Activated naive CD8-positive, alpha-beta T cell treated with anti-CD3 and anti-CD28 coated beads, Interleukin-2, amount 50 U/mL, for 24 hours (primary cell): ENCODE measurements around the gene CUEDC1.
A peak's percentile ranks its signal among the peaks of the same experiment; 100 is the strongest.

Experiments used
- ATAC-seq: fragments of 150-1000 bp; cut with Tn5 transposase; one replicate; pipeline ENCODE4 v1.10.0; 2021
- DNase-seq: peaks from one replicate; pipeline ENCODE4 v3.0.0; 2021
- H3K27ac Mint-ChIP-seq: one replicate; pipeline ENCODE4 v1.8.0; 2021; ENCODE audit warnings: mild to moderate bottlenecking, mixed read lengths
- H3K27me3 Mint-ChIP-seq: one replicate; pipeline ENCODE4 v1.8.0; 2021; ENCODE audit warnings: mixed read lengths
- H3K36me3 Mint-ChIP-seq: one replicate; pipeline ENCODE4 v1.8.0; 2021; ENCODE audit warnings: low read depth, mixed read lengths
- H3K4me1 Mint-ChIP-seq: one replicate; pipeline ENCODE4 v1.8.0; 2021; ENCODE audit warnings: mixed read lengths
- H3K4me3 Mint-ChIP-seq: one replicate; pipeline ENCODE4 v1.8.0; 2021; ENCODE audit warnings: mild to moderate bottlenecking, moderate library complexity, mixed read lengths
- H3K9me3 Mint-ChIP-seq: one replicate; pipeline ENCODE4 v1.8.0; 2021; ENCODE audit warnings: mixed read lengths

The CUEDC1 gene

GRCh38 chr17:57881783-57882351 lies 73.3 kb downstream of the CUEDC1 start:
- Mint-ChIP-seq H3K9me3 (no peaks in the 10 kb centered on the region), H3K27me3 (peaks cover 15% of the 10 kb centered on the region), H3K27ac (no peak overlapping the region), H3K36me3 (no peaks in the 10 kb centered on the region), H3K4me3 (no peak overlapping the region), H3K4me1 (peaks cover 22% of the 10 kb centered on the region)
- ATAC-seq (no peak), DNase-seq (no peak)

GRCh38 chr17:57881143-57881542 lies 74.1 kb downstream of the CUEDC1 start:
- Mint-ChIP-seq H3K27ac (no peak overlapping the region), H3K27me3 (peaks cover 18% of the 10 kb centered on the region), H3K4me1 (peaks cover 24% of the 10 kb centered on the region), H3K9me3 (no peaks in the 10 kb centered on the region), H3K4me3 (no peak overlapping the region), H3K36me3 (no peaks in the 10 kb centered on the region)
- ATAC-seq, result no peak
- DNase-seq, result no peak

GRCh38 chr17:57880086-57880456 lies 75.1 kb downstream of the CUEDC1 start:
- H3K27ac Mint-ChIP-seq, result no peak overlapping the region
- H3K9me3 Mint-ChIP-seq, result no peaks in the 10 kb centered on the region
- ATAC-seq (peak; percentile 92), DNase-seq (peak; percentile 26)
- H3K4me1 Mint-ChIP-seq, result peaks cover 31% of the 10 kb centered on the region
- no peaks in the 10 kb centered on the region for H3K36me3 Mint-ChIP-seq
- no peak overlapping the region for H3K4me3 Mint-ChIP-seq
- peaks cover 21% of the 10 kb centered on the region for H3K27me3 Mint-ChIP-seq

GRCh38 chr17:57879437-57880085 lies 75.7 kb downstream of the CUEDC1 start:
- H3K4me1 Mint-ChIP-seq, result peaks cover 34% of the 10 kb centered on the region
- peaks cover 22% of the 10 kb centered on the region for H3K27me3 Mint-ChIP-seq
- no peaks in the 10 kb centered on the region for H3K36me3 Mint-ChIP-seq
- no peak overlapping the region for H3K27ac Mint-ChIP-seq
- ATAC-seq (no peak), DNase-seq (no peak)
- no peak overlapping the region for H3K4me3 Mint-ChIP-seq
- H3K9me3 Mint-ChIP-seq, result no peaks in the 10 kb centered on the region

- Mint-ChIP-seq H3K4me1 (peaks cover 44% of the 10 kb centered on the region), H3K27ac (no peak overlapping the region), H3K27me3 (peaks cover 33% of the 10 kb centered on the region), H3K4me3 (no peak overlapping the region), H3K36me3 (no peaks in the 10 kb centered on the region), H3K9me3 (no peaks in the 10 kb centered on the region)
- DNase-seq, result no peak
- no peak for ATAC-seq
Observed at GRCh38 chr17:57877803-57878377, 77.3 kb downstream of the CUEDC1 start.

- ATAC-seq (no peak), DNase-seq (no peak)
- H3K4me3 Mint-ChIP-seq, result no peak overlapping the region
- no peaks in the 10 kb centered on the region for H3K9me3 Mint-ChIP-seq
- no peaks in the 10 kb centered on the region for H3K36me3 Mint-ChIP-seq
- H3K27me3 Mint-ChIP-seq, result peaks cover 37% of the 10 kb centered on the region
- no peak overlapping the region for H3K27ac Mint-ChIP-seq
- peaks cover 44% of the 10 kb centered on the region for H3K4me1 Mint-ChIP-seq
Observed at GRCh38 chr17:57876866-57877237, 78.4 kb downstream of the CUEDC1 start.

GRCh38 chr17:57876023-57876865 lies 79.0 kb downstream of the CUEDC1 start:
- no peak for ATAC-seq
- H3K4me1 Mint-ChIP-seq, result peaks cover 44% of the 10 kb centered on the region
- no peak overlapping the region for H3K4me3 Mint-ChIP-seq
- H3K9me3 Mint-ChIP-seq, result no peaks in the 10 kb centered on the region
- H3K36me3 Mint-ChIP-seq, result no peaks in the 10 kb centered on the region
- DNase-seq, result no peak
- no peak overlapping the region for H3K27ac Mint-ChIP-seq
- H3K27me3 Mint-ChIP-seq, result peaks cover 37% of the 10 kb centered on the region

- Mint-ChIP-seq H3K9me3 (no peaks in the 10 kb centered on the region), H3K27me3 (peaks cover 37% of the 10 kb centered on the region), H3K4me3 (no peak overlapping the region), H3K4me1 (peaks cover 38% of the 10 kb centered on the region), H3K27ac (no peak overlapping the region), H3K36me3 (no peaks in the 10 kb centered on the region)
- ATAC-seq, result no peak
- no peak for DNase-seq
Observed at GRCh38 chr17:57875290-57876022, 79.8 kb downstream of the CUEDC1 start.

- DNase-seq (peak; percentile 48), ATAC-seq (peak; percentile 64)
Observed at GRCh38 chr17:57874434-57875289, 80.5 kb downstream of the CUEDC1 start.

GRCh38 chr17:57874058-57874419 lies 81.2 kb downstream of the CUEDC1 start:
- Mint-ChIP-seq H3K9me3 (no peaks in the 10 kb centered on the region), H3K36me3 (no peaks in the 10 kb centered on the region), H3K4me1 (peaks cover 24% of the 10 kb centered on the region), H3K27me3 (peaks cover 38% of the 10 kb centered on the region), H3K27ac (peak overlapping the region; percentile 65), H3K4me3 (no peak overlapping the region)
- ATAC-seq (no peak), DNase-seq (no peak)

More at GRCh38 chr17:57874434-57875289, 80.5 kb downstream of the CUEDC1 start:
- peaks cover 38% of the 10 kb centered on the region for H3K27me3 Mint-ChIP-seq
- H3K27ac Mint-ChIP-seq, result peak overlapping the region; percentile 65
- H3K4me1 Mint-ChIP-seq, result peaks cover 30% of the 10 kb centered on the region
- no peaks in the 10 kb centered on the region for H3K36me3 Mint-ChIP-seq
- no peaks in the 10 kb centered on the region for H3K9me3 Mint-ChIP-seq
- no peak overlapping the region for H3K4me3 Mint-ChIP-seq

GRCh38 chr17:57873261-57874057 lies 81.8 kb downstream of the CUEDC1 start:
- H3K36me3 Mint-ChIP-seq, result no peaks in the 10 kb centered on the region
- no peak for ATAC-seq

GRCh38 chr17:57872536-57872935 lies 82.7 kb downstream of the CUEDC1 start:
- peaks cover 33% of the 10 kb centered on the region for H3K27me3 Mint-ChIP-seq
- no peak for DNase-seq
- no peaks in the 10 kb centered on the region for H3K36me3 Mint-ChIP-seq
- H3K4me1 Mint-ChIP-seq, result peaks cover 34% of the 10 kb centered on the region
- no peaks in the 10 kb centered on the region for H3K9me3 Mint-ChIP-seq
- no peak for ATAC-seq
- no peak overlapping the region for H3K4me3 Mint-ChIP-seq
- no peak overlapping the region for H3K27ac Mint-ChIP-seq

More at GRCh38 chr17:57873261-57874057, 81.8 kb downstream of the CUEDC1 start:
- H3K4me3 Mint-ChIP-seq, result no peak overlapping the region
- DNase-seq, result no peak
- no peaks in the 10 kb centered on the region for H3K9me3 Mint-ChIP-seq
- H3K27ac Mint-ChIP-seq, result no peak overlapping the region
- peaks cover 37% of the 10 kb centered on the region for H3K27me3 Mint-ChIP-seq
- peaks cover 25% of the 10 kb centered on the region for H3K4me1 Mint-ChIP-seq

- no peak overlapping the region for H3K4me3 Mint-ChIP-seq
- no peaks in the 10 kb centered on the region for H3K9me3 Mint-ChIP-seq
- ATAC-seq (no peak), DNase-seq (no peak)
- H3K4me1 Mint-ChIP-seq, result peaks cover 36% of the 10 kb centered on the region
- H3K27me3 Mint-ChIP-seq, result peaks cover 33% of the 10 kb centered on the region
- H3K36me3 Mint-ChIP-seq, result no peaks in the 10 kb centered on the region
- no peak overlapping the region for H3K27ac Mint-ChIP-seq
Observed at GRCh38 chr17:57871863-57872262, 83.3 kb downstream of the CUEDC1 start.
